GM12891 (cell line): ENCODE results near the gene RAB9A.
A peak's percentile ranks its signal among the peaks of the same experiment; 100 is the strongest.
"Not testable (repeated sequence)": the region's sequence is repeated elsewhere in the genome, so short reads cannot be mapped to it uniquely, and the experiment has no call there.

Experiments used
- DNase-seq: peaks from one replicate; pipeline ENCODE4 v3.0.0; 2011; ENCODE audit warnings: low spot score; ENCODE audit not compliant: insufficient read length
- FAIRE-seq: peaks from 2 replicates; lab custom pipeline; 2011; peaks lifted over from hg19 to GRCh38; lab: Jason Lieb, UNC
- PAX5 ChIP-seq: IDR thresholded peaks from 2 replicates; pipeline ENCODE4 v1.6.1; 2011; ENCODE audit warnings: low read length, moderate library complexity, mild to moderate bottlenecking; ENCODE audit not compliant: insufficient read depth, severe bottlenecking
- POLR2A ChIP-seq: IDR thresholded peaks from 2 replicates; pipeline ENCODE4 v1.6.1; 2011; ENCODE audit warnings: low read depth, low read length, control low read depth
- POLR2AphosphoS5 ChIP-seq: IDR thresholded peaks from 2 replicates; pipeline ENCODE4 v1.6.1; 2011; ENCODE audit warnings: low read depth, low read length, control low read depth
- POU2F2 ChIP-seq: IDR thresholded peaks from 2 replicates; pipeline ENCODE4 v1.6.1; 2011; ENCODE audit warnings: low read depth, mild to moderate bottlenecking, control low read depth, low read length, moderate library complexity
- SPI1 ChIP-seq: IDR thresholded peaks from 2 replicates; pipeline ENCODE4 v1.6.1; 2011; ENCODE audit warnings: low read depth, low read length, control low read depth
- TAF1 ChIP-seq: IDR thresholded peaks from 2 replicates; pipeline ENCODE4 v1.6.1; 2011; ENCODE audit warnings: low read depth, low read length, control low read depth

The RAB9A gene

GRCh38 chrX:13717700-13718472 is 29.0 kb downstream of the RAB9A start:
- TF ChIP-seq TAF1 (no peak), SPI1 (no peak), POLR2AphosphoS5 (no peak), PAX5 (no peak), POU2F2 (no peak), POLR2A (no peak)
- DNase-seq (no peak), FAIRE-seq (no peak)

GRCh38 chrX:13719192-13719856 is 30.4 kb downstream of the RAB9A start:
- TF ChIP-seq TAF1 (no peak), POLR2AphosphoS5 (no peak), POLR2A (no peak), PAX5 (no peak), SPI1 (no peak), POU2F2 (no peak)
- no peak for DNase-seq
- FAIRE-seq, result no peak

- no peak for DNase-seq
- TF ChIP-seq POLR2AphosphoS5 (no peak), TAF1 (no peak), POU2F2 (no peak), SPI1 (no peak), POLR2A (no peak), PAX5 (no peak)
- no peak for FAIRE-seq
These were observed 32.4 kb downstream of the RAB9A start for GRCh38 chrX:13721371-13721770.

- TF ChIP-seq POLR2A (no peak), PAX5 (no peak), POLR2AphosphoS5 (no peak), POU2F2 (no peak)
- FAIRE-seq (no peak), DNase-seq (no peak)
These were observed 33.0 kb downstream of the RAB9A start for GRCh38 chrX:13721819-13722519.

- DNase-seq, FAIRE-seq: not testable (repeated sequence)
These were observed 36.0 kb downstream of the RAB9A start for GRCh38 chrX:13724878-13725277.

GRCh38 chrX:13726583-13726982 is 37.7 kb downstream of the RAB9A start:
- not testable (repeated sequence) for FAIRE-seq, DNase-seq

- DNase-seq, FAIRE-seq: not testable (repeated sequence)
These were observed 41.6 kb downstream of the RAB9A start for GRCh38 chrX:13730523-13730922.

- DNase-seq, result no peak
- no peak for FAIRE-seq
These were observed 43.5 kb downstream of the RAB9A start for GRCh38 chrX:13732246-13733067.

GRCh38 chrX:13733506-13733905 is 44.6 kb downstream of the RAB9A start:
- FAIRE-seq (no peak), DNase-seq (no peak)
- TF ChIP-seq PAX5, result no peak
- TF ChIP-seq TAF1, result no peak
- TF ChIP-seq POU2F2, result no peak
- no peak for TF ChIP-seq POLR2A
- TF ChIP-seq POLR2AphosphoS5, result no peak
- no peak for TF ChIP-seq SPI1

More at GRCh38 chrX:13732246-13733067, 43.5 kb downstream of the RAB9A start:
- no peak for TF ChIP-seq POU2F2
- peak; percentile 38; the same call in 1 of the 2 replicates for TF ChIP-seq SPI1
